A549 (cell line): Measurements from ENCODE around the gene TRIAP1. TPM values are rescaled to one million over a fixed set of nuclear protein-coding genes. Genes with fewer than 3 reads are reported as not detected.

Experiments
- ATAC-seq, 2 experiments: fragments of 200-7000 bp in 1 of 2; fragments of >200 bp in 1 of 2; cut with Nextera tagmentation in 1 of 2; cut with Tn5 transposase in 1 of 2; 3 replicates each; pipeline versions ENCODE4 v1.8.0 to v1.9.1; 2018 to 2020; ENCODE audit warnings: mild to moderate bottlenecking in 1 of 2, moderate library complexity in 1 of 2
- CTCF ChIA-PET: fragments of 300-600 bp; sonication (Branson Sonifier 250); formaldehyde crosslinking; extraction: SDS; loops from one replicate; lab custom pipeline; 2021; ENCODE audit warnings: antibody characterized with exemption, inconsistent platforms; lab: Yijun Ruan, JAX
- POLR2A ChIA-PET: fragments of 350-600 bp; formaldehyde crosslinking; extraction: SDS; loops from one replicate; lab custom pipeline; 2021; ENCODE audit warnings: antibody characterized with exemption, inconsistent platforms; lab: Yijun Ruan, JAX
- DNase-seq, 2 experiments: peaks; one replicate each; pipeline versions ENCODE4 v3.0.0 to v3.0.0-alpha.2; 2011 to 2016; ENCODE audit warnings: low read depth in 1 of 2, low spot score in 1 of 2
- FAIRE-seq: peaks from 2 replicates; lab custom pipeline; 2011; peaks lifted over from hg19 to GRCh38; lab: Jason Lieb, UNC
- H3K27ac ChIP-seq, 2 experiments: fragments of >200 bp; sonication (Bioruptor Twin); formaldehyde crosslinking; 3 replicates each; pipeline ENCODE4 v1.5.1; 2016 to 2017
- H3K4me1 ChIP-seq: fragments of >200 bp; sonication (Bioruptor Twin); formaldehyde crosslinking; 3 replicates; pipeline ENCODE4 v1.6.1; 2016
- H3K4me2 ChIP-seq: fragments of >200 bp; sonication (Bioruptor Twin); formaldehyde crosslinking; 3 replicates; pipeline ENCODE4 v1.6.1; 2016
- H3K4me3 ChIP-seq: fragments of >200 bp; sonication (Bioruptor Twin); formaldehyde crosslinking; 3 replicates; pipeline ENCODE4 v1.5.1; 2016
- H3K9me3 ChIP-seq: fragments of >200 bp; sonication (Bioruptor Twin); formaldehyde crosslinking; 3 replicates; pipeline ENCODE4 v1.6.1; 2016
- BHLHE40 ChIP-seq: IDR thresholded peaks from 2 replicates; pipeline ENCODE4 v1.6.1; 2012; ENCODE audit warnings: low read depth, low read length, inconsistent platforms
- CBX2 ChIP-seq: fragments of 200-600 bp; sonication (generic); IDR thresholded peaks from 2 replicates; pipeline ENCODE4 v1.6.1; 2016; ENCODE audit warnings: low read depth, mild to moderate bottlenecking, borderline replicate concordance
- CHD2 ChIP-seq: fragments of 150-350 bp; IDR thresholded peaks from 2 replicates; pipeline ENCODE4 v1.6.1; 2014; ENCODE audit warnings: low read length; ENCODE audit not compliant: partially characterized antibody
- CHD4 ChIP-seq: fragments of 200-600 bp; sonication (generic); IDR thresholded peaks from 2 replicates; pipeline ENCODE4 v1.6.1; 2016; ENCODE audit warnings: antibody characterized with exemption, mild to moderate bottlenecking, borderline replicate concordance
- EHMT2 ChIP-seq: fragments of 200-600 bp; sonication (generic); IDR thresholded peaks from 2 replicates; pipeline ENCODE4 v1.6.1; 2016; ENCODE audit warnings: antibody characterized with exemption, low read depth, mild to moderate bottlenecking, moderate library complexity
- FOSL2 ChIP-seq, 2 experiments: fragments of 450-650 bp in 1 of 2; fragments of >200 bp in 1 of 2; sonication (Bioruptor Twin) in 1 of 2; formaldehyde crosslinking; IDR thresholded peaks; 2 replicates each; pipeline versions ENCODE4 v1.5.0 to v1.6.1; 2016 to 2020; ENCODE audit warnings: mild to moderate bottlenecking in 1 of 2, moderate library complexity in 1 of 2
- FOXS1 ChIP-seq: fragments of 250-450 bp; sonication (Bioruptor Pico); IDR thresholded peaks from 2 replicates; pipeline ENCODE4 v1.5.0; 2020; ENCODE audit warnings: mild to moderate bottlenecking, moderate library complexity
- GATA3 ChIP-seq: IDR thresholded peaks from 2 replicates; pipeline ENCODE4 v1.6.1; 2012; ENCODE audit warnings: borderline replicate concordance
- HDAC2 ChIP-seq: fragments of 200-600 bp; sonication (generic); IDR thresholded peaks from 2 replicates; pipeline ENCODE4 v1.6.1; 2016
- HOXA7 ChIP-seq: fragments of 250-450 bp; sonication (Bioruptor Pico); IDR thresholded peaks from 2 replicates; pipeline ENCODE4 v1.5.0; 2020; ENCODE audit warnings: mild to moderate bottlenecking, moderate library complexity
- HOXB5 ChIP-seq: fragments of 250-450 bp; sonication (Bioruptor Pico); IDR thresholded peaks from 2 replicates; pipeline ENCODE4 v1.5.0; 2020; ENCODE audit warnings: mild to moderate bottlenecking, moderate library complexity
- JUN ChIP-seq, 2 experiments: fragments of >200 bp; sonication (Bioruptor Twin); formaldehyde crosslinking; IDR thresholded peaks; 2 replicates in 1 of 2; 3 replicates in 1 of 2; pipeline ENCODE4 v1.6.1; 2016 to 2017
- KDM5A ChIP-seq: fragments of 200-600 bp; sonication (generic); IDR thresholded peaks from 2 replicates; pipeline ENCODE4 v1.6.1; 2016; ENCODE audit warnings: antibody characterized with exemption, mild to moderate bottlenecking
- MAFK ChIP-seq: fragments of 450-650 bp; IDR thresholded peaks from 2 replicates; pipeline ENCODE4 v1.6.1; 2014; ENCODE audit not compliant: partially characterized antibody
- MYC ChIP-seq: IDR thresholded peaks from 2 replicates; pipeline ENCODE4 v1.6.1; 2012; ENCODE audit warnings: mild to moderate bottlenecking, inconsistent platforms, low read length, improper control_type of control experiment, borderline replicate concordance
- PHF8 ChIP-seq: fragments of 200-600 bp; sonication (generic); IDR thresholded peaks from 2 replicates; pipeline ENCODE4 v1.6.1; 2016; ENCODE audit warnings: low read depth, mild to moderate bottlenecking, antibody characterized with exemption, moderate library complexity, borderline replicate concordance
- POLR2A ChIP-seq: IDR thresholded peaks from 2 replicates; pipeline ENCODE4 v1.6.1; 2012; ENCODE audit warnings: mild to moderate bottlenecking, low read length
- POLR2AphosphoS2 ChIP-seq: conservative IDR thresholded peaks from 2 replicates; pipeline ENCODE4 v1.6.1; 2012; ENCODE audit warnings: low read length, improper control_type of control experiment, inconsistent platforms
- RARB ChIP-seq: fragments of 250-450 bp; sonication (Bioruptor Pico); IDR thresholded peaks from 2 replicates; pipeline ENCODE4 v1.8.0; 2021; ENCODE audit warnings: mild to moderate bottlenecking, moderate library complexity
- RFX5 ChIP-seq: fragments of 450-650 bp; IDR thresholded peaks from 2 replicates; pipeline ENCODE4 v1.7.1; 2014; ENCODE audit warnings: antibody characterized with exemption, mild to moderate bottlenecking, moderate library complexity
- SMC3 ChIP-seq: fragments of >200 bp; sonication (Bioruptor Twin); formaldehyde crosslinking; IDR thresholded peaks from 3 replicates; pipeline ENCODE4 v1.6.1; 2018; ENCODE audit warnings: inconsistent platforms
- ZNF302 ChIP-seq: fragments of 250-450 bp; sonication (Bioruptor Pico); IDR thresholded peaks from 2 replicates; pipeline ENCODE4 v1.9.0; 2021; ENCODE audit warnings: inconsistent platforms, mild to moderate bottlenecking, moderate library complexity
- WGBS: methylation state at CpG from one replicate; pipeline ENCODE4 v1.1.6; 2017; ENCODE audit errors: missing lambda C conversion rate; 5-methylcytosine and 5-hydroxymethylcytosine counted together
- polyA minus RNA-seq: library from RNA; depleted of rRNA, polyadenylated mRNA; stranded (reverse); fragments of >200 nt; gene quantifications from 2 replicates; pipeline ENCODE4 v1.2.3, GENCODE V29; 2011; rRNA and poly(A)+ RNA removed
- polyA plus RNA-seq, 4 experiments: library from polyadenylated mRNA; depleted of rRNA in 3 of 4; stranded (reverse); fragments of >200 nt; fragmentation: RNase III in 1 of 4; extraction: RNeasy Plus Mini Kit Qiagen cat#74134 plus additional on column Dnase treatment in 1 of 4; gene quantifications; 2 replicates in 3 of 4; 3 replicates in 1 of 4; pipeline ENCODE4 v1.2.3, GENCODE V29; 2011 to 2017
- TF ChIP-seq, protein P1 (sequence below): IDR thresholded peaks from 2 replicates; pipeline ENCODE4 v1.6.1; 2012
- TF ChIP-seq, protein P2 (sequence below): fragments of >200 bp; sonication (Bioruptor Twin); formaldehyde crosslinking; IDR thresholded peaks from 3 replicates; pipeline ENCODE4 v1.6.1; 2016
- TF ChIP-seq, protein P3 (sequence below): fragments of 200-600 bp; sonication (generic); IDR thresholded peaks from 2 replicates; pipeline ENCODE4 v1.6.1; 2016; ENCODE audit warnings: antibody characterized with exemption, mild to moderate bottlenecking, moderate library complexity
- TF ChIP-seq, protein P4 (sequence below): fragments of >200 bp; sonication (Bioruptor Twin); formaldehyde crosslinking; IDR thresholded peaks from 3 replicates; pipeline ENCODE4 v1.5.1; 2016

TRIAP1 gene
- polyA plus RNA-seq (2011; rRNA removed) (97.9 and 114 TPM in 2 replicates), polyA plus RNA-seq (2017; fragmentation: RNase III; extraction: RNeasy Plus Mini Kit Qiagen cat#74134 plus additional on column Dnase treatment) (70.9 to 81.9 TPM (median 72.3 TPM) in 3 replicates), polyA minus RNA-seq (11.1 and 12.6 TPM in 2 replicates)
- polyA plus RNA-seq (2012; cell fraction: cytosol; rRNA removed) = 24.2 and 27.2 TPM in 2 replicates
- polyA plus RNA-seq (2012; cell fraction: nucleus; rRNA removed) = 6.6 and 9.9 TPM in 2 replicates

DNA sequence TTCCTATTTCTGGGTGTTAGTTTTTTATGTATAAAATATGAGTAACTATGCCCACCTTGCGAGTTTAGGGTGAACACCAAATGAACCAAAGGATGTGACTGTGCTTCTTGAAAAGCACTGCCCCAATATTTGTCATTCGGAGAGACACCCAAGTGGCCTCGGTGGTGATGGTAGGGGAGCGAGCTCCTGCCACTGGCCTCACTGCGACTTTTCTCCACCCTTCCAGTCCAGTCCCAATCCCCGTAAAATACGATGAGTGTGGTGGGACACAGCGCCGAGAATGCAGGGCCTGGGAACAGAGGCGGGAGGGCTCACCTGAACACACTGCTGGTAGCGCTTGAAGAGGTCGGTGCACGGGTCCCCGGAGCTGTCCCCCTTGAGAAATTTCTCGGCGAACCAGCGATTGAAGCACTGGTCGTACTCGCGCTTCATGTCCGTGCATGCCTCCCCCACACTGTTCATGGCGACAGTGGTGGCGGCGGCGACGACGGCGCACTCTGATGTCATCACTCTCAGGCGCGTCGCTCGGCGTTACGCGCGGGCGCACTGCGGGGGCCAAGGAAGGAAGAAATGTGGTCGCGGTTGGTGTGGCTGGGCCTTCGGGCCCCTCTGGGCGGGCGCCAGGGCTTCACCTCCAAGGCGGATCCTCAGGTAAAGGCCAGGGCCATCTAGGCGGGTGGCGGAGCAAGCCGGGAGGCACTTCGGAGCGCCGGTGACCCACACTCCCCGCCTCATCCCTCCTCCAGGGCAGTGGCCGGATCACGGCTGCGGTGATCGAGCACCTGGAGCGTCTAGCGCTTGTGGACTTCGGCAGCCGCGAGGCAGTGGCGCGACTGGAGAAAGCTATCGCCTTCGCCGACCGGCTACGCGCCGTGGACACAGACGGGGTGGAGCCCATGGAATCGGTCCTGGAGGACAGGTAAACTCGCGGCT, at the start of gene TRIAP1, which contains the start of gene GATC:
Gene TRIAP1, minus strand, starts transcription at position 474 of the 933 bp plus-strand sequence. Its CDS starts 12 bp downstream, at position 462.
Gene GATC, plus strand, starts transcription at position 534 of the 933 bp plus-strand sequence. Its CDS starts 37 bp downstream, at position 571.
- Histone ChIP-seq H3K9me3 (no peaks in the 10 kb centered on the region), H3K4me3 (peak within 1 kb of the TSS; percentile 84), H3K4me2 (peak within 1 kb of the TSS; percentile 90)
- CTCF ChIA-PET = interaction anchor here (1.1 to 2.5 kb wide), 4 partner anchors 12 to 89 kb away, joined by 4 to 12 read pairs (median 4); no protein-coding TSS in a partner anchor
- no peak for TF ChIP-seq SMC3
- TF ChIP-seq HDAC2 = peak; percentile 69; the same call in 1 of the 2 replicates
- peak; percentile 78 for TF ChIP-seq MYC
- TF ChIP-seq POLR2A = peak; percentile 93
- TF ChIP-seq POLR2AphosphoS2 = no peak
- peak; percentile 36; the same call in 1 of the 2 replicates for TF ChIP-seq GATA3
- TF ChIP-seq RFX5 = 0 out of 2 replicates have a peak, but pooled peaks have one; percentile 38
- no peak for TF ChIP-seq CHD4
- TF ChIP-seq RARB = no peak
- TF ChIP-seq, protein P1, sequence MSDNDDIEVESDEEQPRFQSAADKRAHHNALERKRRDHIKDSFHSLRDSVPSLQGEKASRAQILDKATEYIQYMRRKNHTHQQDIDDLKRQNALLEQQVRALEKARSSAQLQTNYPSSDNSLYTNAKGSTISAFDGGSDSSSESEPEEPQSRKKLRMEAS = peak; percentile 97
- TF ChIP-seq PHF8 = peak; percentile 82
- no peak for TF ChIP-seq EHMT2
- TF ChIP-seq ZNF302 (CRISPR knock-in tag) = no peak
- peak; percentile 76 to 94; a peak in 3 of 5 replicates for TF ChIP-seq JUN (IDR thresholded peaks at IDR 0.05)
- TF ChIP-seq, protein P2, sequence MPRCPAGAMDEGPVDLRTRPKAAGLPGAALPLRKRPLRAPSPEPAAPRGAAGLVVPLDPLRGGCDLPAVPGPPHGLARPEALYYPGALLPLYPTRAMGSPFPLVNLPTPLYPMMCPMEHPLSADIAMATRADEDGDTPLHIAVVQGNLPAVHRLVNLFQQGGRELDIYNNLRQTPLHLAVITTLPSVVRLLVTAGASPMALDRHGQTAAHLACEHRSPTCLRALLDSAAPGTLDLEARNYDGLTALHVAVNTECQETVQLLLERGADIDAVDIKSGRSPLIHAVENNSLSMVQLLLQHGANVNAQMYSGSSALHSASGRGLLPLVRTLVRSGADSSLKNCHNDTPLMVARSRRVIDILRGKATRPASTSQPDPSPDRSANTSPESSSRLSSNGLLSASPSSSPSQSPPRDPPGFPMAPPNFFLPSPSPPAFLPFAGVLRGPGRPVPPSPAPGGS = peak; percentile 94
- no peak for TF ChIP-seq HOXB5 (CRISPR knock-in tag)
- TF ChIP-seq BHLHE40 = no peak
- TF ChIP-seq FOSL2 (IDR thresholded peaks at IDR 0.05) = no peak
- 0 out of 2 replicates have a peak, but pooled peaks have one; percentile 5 for TF ChIP-seq FOSL2 (CRISPR knock-in tag; IDR thresholded peaks at IDR 0.05)
- TF ChIP-seq, protein P3, sequence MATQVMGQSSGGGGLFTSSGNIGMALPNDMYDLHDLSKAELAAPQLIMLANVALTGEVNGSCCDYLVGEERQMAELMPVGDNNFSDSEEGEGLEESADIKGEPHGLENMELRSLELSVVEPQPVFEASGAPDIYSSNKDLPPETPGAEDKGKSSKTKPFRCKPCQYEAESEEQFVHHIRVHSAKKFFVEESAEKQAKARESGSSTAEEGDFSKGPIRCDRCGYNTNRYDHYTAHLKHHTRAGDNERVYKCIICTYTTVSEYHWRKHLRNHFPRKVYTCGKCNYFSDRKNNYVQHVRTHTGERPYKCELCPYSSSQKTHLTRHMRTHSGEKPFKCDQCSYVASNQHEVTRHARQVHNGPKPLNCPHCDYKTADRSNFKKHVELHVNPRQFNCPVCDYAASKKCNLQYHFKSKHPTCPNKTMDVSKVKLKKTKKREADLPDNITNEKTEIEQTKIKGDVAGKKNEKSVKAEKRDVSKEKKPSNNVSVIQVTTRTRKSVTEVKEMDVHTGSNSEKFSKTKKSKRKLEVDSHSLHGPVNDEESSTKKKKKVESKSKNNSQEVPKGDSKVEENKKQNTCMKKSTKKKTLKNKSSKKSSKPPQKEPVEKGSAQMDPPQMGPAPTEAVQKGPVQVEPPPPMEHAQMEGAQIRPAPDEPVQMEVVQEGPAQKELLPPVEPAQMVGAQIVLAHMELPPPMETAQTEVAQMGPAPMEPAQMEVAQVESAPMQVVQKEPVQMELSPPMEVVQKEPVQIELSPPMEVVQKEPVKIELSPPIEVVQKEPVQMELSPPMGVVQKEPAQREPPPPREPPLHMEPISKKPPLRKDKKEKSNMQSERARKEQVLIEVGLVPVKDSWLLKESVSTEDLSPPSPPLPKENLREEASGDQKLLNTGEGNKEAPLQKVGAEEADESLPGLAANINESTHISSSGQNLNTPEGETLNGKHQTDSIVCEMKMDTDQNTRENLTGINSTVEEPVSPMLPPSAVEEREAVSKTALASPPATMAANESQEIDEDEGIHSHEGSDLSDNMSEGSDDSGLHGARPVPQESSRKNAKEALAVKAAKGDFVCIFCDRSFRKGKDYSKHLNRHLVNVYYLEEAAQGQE = peak; percentile 61; the same call in 1 of the 2 replicates
- no peak for TF ChIP-seq MAFK
- no peak for TF ChIP-seq FOXS1 (CRISPR knock-in tag)
- no peak for TF ChIP-seq CHD2
- TF ChIP-seq, protein P4, sequence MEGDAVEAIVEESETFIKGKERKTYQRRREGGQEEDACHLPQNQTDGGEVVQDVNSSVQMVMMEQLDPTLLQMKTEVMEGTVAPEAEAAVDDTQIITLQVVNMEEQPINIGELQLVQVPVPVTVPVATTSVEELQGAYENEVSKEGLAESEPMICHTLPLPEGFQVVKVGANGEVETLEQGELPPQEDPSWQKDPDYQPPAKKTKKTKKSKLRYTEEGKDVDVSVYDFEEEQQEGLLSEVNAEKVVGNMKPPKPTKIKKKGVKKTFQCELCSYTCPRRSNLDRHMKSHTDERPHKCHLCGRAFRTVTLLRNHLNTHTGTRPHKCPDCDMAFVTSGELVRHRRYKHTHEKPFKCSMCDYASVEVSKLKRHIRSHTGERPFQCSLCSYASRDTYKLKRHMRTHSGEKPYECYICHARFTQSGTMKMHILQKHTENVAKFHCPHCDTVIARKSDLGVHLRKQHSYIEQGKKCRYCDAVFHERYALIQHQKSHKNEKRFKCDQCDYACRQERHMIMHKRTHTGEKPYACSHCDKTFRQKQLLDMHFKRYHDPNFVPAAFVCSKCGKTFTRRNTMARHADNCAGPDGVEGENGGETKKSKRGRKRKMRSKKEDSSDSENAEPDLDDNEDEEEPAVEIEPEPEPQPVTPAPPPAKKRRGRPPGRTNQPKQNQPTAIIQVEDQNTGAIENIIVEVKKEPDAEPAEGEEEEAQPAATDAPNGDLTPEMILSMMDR = no peak
- no peak for TF ChIP-seq HOXA7 (CRISPR knock-in tag)
- no peak for TF ChIP-seq CBX2
- TF ChIP-seq KDM5A = peak; percentile 93
- TF ChIP-seq, all 56 proteins: peak for 12
- no peak for FAIRE-seq
- H3K4me1 ChIP-seq = peaks cover 17% of the 10 kb centered on the region
- POLR2A ChIA-PET = no interaction called here
- peak within 1 kb of the TSS; percentile 93 to 97 for H3K27ac ChIP-seq
- peak; percentile 92 to 96 for ATAC-seq
- peak; percentile 72 to 89 for DNase-seq
- 1% methylated on average over 41 of the region's 73 CpGs for WGBS
